ENCODE measurements around the gene RHCE. TPM values are rescaled to one million over a fixed set of nuclear protein-coding genes. Genes with fewer than 3 reads are reported as not detected.
"Not testable (repeated sequence)": the region's sequence is repeated elsewhere in the genome, so short reads cannot be mapped to it uniquely, and the experiment has no call there.

The RHCE gene
- total and polyA plus RNA-seq, 12 donors: 0.59 to 4.0 (median 1.1) TPM; not detected in 5

DNA sequence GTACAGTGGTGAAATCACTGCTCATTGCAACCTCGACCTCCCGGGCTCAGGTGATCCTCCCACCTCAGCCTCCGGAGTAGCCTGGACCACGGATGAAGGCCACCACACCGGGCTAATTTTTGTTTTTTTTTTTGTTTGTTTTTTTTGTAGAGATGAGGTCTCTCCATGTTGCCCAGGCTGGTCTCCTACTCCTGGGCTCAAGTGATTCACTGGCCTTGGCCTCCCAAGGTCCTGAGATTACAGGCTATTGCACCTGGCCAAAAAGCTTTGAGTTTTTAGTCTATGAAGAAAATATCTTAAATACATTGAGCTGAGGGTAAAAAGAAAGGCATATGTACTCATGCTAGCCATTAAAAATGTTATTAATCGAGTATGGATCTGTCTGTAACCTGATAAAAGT, 78.9 kb downstream of the RHCE start:
- intact Hi-C loops (cut with DNase I): no loop called here

DNA sequence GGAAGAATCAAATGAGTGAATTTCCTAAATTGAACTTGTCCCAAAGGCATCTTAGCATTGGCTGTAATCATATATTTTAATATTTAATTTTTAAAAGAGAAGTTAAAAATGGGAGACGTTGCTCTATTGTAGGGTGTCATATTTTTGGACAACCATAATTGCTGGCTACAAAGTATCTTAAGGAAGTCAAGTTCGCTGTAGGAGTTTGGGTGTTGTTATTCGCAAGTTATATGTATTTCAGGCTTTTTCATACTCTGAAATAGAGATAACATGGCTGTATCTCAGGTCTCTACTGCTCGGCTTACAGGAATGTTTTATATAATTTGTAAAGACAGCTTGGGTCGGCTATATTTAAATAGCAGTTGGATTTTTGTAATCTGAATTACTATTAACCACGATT, 81.6 kb downstream of the RHCE start:
- Histone ChIP-seq H3K27me3 (no peaks in the 10 kb centered on the region), H3K36me3 (replicated peaks in 1 of 2) (peaks cover 0 to 10% of the 10 kb centered on the region in 2 donors), H3K4me3 (peak overlapping the region in 3 of 4 donors; percentile 79 to 90 (median 80)), H3K4me1 (replicated peaks in 1 of 2) (peaks cover 19 to 46% of the 10 kb centered on the region in 2 donors), H3K9me3 (replicated peaks in 1 of 3) (no peaks in the 10 kb centered on the region), H3K27ac (peak overlapping the region; percentile 90 to 99 (median 96))
- TF ChIP-seq, protein P1, sequence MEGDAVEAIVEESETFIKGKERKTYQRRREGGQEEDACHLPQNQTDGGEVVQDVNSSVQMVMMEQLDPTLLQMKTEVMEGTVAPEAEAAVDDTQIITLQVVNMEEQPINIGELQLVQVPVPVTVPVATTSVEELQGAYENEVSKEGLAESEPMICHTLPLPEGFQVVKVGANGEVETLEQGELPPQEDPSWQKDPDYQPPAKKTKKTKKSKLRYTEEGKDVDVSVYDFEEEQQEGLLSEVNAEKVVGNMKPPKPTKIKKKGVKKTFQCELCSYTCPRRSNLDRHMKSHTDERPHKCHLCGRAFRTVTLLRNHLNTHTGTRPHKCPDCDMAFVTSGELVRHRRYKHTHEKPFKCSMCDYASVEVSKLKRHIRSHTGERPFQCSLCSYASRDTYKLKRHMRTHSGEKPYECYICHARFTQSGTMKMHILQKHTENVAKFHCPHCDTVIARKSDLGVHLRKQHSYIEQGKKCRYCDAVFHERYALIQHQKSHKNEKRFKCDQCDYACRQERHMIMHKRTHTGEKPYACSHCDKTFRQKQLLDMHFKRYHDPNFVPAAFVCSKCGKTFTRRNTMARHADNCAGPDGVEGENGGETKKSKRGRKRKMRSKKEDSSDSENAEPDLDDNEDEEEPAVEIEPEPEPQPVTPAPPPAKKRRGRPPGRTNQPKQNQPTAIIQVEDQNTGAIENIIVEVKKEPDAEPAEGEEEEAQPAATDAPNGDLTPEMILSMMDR (IDR thresholded peaks at IDR 0.05): no peak
- no peak for TF ChIP-seq POLR2A (IDR thresholded peaks at IDR 0.05)
- intact Hi-C loops (cut with DNase I): no loop called here
- DNase-seq: no peak
- 0 to 1% (median 0%) methylated on average over 6 of the region's 6 CpGs for WGBS, 4 donors

More for the DNA sequence above, 78.9 kb downstream of the RHCE start:
- WGBS, 4 donors: 28 to 62% (median 52%) methylated on average over 6 of the region's 6 CpGs
- peak in 3 of 7 donors; percentile 40 to 58 (median 55) for DNase-seq
- Histone ChIP-seq H3K36me3 (replicated peaks in 1 of 2) (peaks cover 0 to 31% of the 10 kb centered on the region in 2 donors), H3K27me3 (no peaks in the 10 kb centered on the region), H3K4me1 (replicated peaks in 1 of 2) (peaks cover 20 to 53% of the 10 kb centered on the region in 2 donors), H3K4me3 (no peak overlapping the region), H3K9me3 (replicated peaks in 1 of 3) (no peaks in the 10 kb centered on the region), H3K27ac (peak overlapping the region in 2 of 5 donors; percentile 55 to 69)
- no peak for TF ChIP-seq POLR2A (IDR thresholded peaks at IDR 0.05)
- TF ChIP-seq, protein P1 (IDR thresholded peaks at IDR 0.05): no peak

DNA sequence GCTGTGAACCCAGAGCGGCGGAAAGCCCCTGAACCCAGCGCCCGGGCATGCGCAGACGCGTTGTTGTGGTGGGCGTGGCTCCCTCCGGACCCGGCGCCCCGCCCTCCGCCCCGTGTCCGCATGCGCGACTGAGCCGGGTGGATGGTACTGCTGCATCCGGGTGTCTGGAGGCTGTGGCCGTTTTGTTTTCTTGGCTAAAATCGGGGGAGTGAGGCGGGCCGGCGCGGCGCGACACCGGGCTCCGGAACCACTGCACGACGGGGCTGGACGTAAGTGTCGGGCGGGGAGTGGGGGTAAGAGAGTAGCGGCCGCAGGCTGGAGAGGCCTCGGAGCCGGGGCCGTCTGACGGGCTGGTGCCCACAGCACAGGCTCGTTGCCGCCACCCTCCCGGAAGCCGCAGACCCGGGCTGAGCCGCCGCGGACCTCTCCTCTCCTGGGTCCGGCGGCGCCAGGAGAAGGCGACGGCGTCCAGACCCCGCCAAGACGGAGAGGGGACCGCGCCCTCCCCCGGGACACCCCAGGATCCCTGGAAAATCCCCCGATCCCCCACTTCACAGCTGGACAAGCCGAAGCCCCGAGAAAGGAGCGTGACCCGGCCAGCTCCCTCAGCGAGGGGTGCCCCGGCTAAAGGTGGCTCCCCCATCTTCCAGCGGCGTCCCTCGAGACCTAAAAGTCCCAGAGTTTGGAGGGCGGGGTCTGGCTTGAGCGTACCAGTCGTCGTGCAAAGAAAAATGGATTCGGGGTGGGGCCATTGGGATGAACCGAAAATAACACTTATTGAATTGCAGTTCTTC, 82.2 kb downstream of the RHCE start, which contains the start of gene TMEM50A:
Gene TMEM50A, plus strand, starts transcription at position 147 of the 794 bp plus-strand sequence. CDS start 2,153 bp downstream, outside the sequence.
- Histone ChIP-seq H3K9me3 (replicated peaks in 1 of 3) (no peaks in the 10 kb centered on the region), H3K27me3 (no peaks in the 10 kb centered on the region), H3K36me3 (replicated peaks in 1 of 2) (peaks cover 0 to 4% of the 10 kb centered on the region in 2 donors), H3K27ac (peak within 1 kb of the TSS; percentile 90 to 99 (median 96)), H3K4me3 (peak within 1 kb of the TSS; percentile 29 to 90 (median 80)), H3K4me1 (replicated peaks in 1 of 2) (peaks cover 16 to 40% of the 10 kb centered on the region in 2 donors)
- intact Hi-C loops (cut with DNase I): no loop called here
- 0 to 1% (median 1%) methylated on average over 15 to 71 of the region's 75 CpGs for WGBS, 4 donors
- peak; percentile 90 to 96 (median 92) for DNase-seq
- TF ChIP-seq, protein P1 (IDR thresholded peaks at IDR 0.05): no peak
- TF ChIP-seq POLR2A (IDR thresholded peaks at IDR 0.05): peak; percentile 65 to 92

DNA sequence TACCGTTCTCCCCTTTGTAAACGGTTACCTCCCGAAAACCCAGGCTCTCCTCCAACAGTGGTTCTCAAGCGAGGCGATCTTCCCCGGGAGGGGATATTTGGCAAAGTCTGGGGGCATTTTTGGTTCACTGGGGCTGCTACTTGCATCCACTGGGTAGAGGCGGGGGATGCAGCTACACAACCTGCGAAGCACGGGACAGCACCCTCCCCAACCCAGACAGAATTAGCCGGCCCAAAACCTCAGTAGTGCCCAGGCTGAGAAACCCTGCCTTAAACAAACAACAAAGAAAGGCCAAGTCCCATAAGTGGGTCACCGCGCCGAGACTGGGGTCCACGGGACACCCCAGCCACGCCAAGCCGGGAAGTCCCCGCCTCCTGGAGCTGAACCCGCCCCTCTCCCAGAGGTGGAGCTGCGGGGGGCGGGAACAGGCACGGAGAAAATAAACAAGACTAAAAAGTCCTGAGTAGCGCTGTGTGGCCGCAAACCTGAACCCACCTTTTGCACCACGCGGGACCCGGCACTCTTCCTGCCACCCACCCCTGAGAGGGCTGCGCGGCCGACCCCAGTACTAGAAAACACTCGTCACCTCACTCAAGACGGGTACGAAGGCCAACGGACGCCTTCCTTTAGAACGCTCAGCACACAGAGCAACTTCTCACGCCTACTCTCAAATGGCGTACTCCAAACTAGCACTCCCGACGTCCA, 83.0 kb downstream of the RHCE start:
- 0% methylated on average over 8 to 23 of the region's 39 CpGs; no CpG with 5 or more reads in 1 of the 4 donors for WGBS, 4 donors
- peak overlapping the region; percentile 53 to 96 (median 94) for H3K27ac ChIP-seq
- peaks cover 16 to 36% of the 10 kb centered on the region in 2 donors for H3K4me1 ChIP-seq (replicated peaks in 1 of 2)
- H3K4me3 ChIP-seq: peak overlapping the region; percentile 29 to 80 (median 76)
- H3K27me3 ChIP-seq; H3K36me3 ChIP-seq (replicated peaks in 1 of 2); DNase-seq; H3K9me3 ChIP-seq (replicated peaks in 1 of 3); intact Hi-C loops (cut with DNase I): not testable (repeated sequence)

DNA sequence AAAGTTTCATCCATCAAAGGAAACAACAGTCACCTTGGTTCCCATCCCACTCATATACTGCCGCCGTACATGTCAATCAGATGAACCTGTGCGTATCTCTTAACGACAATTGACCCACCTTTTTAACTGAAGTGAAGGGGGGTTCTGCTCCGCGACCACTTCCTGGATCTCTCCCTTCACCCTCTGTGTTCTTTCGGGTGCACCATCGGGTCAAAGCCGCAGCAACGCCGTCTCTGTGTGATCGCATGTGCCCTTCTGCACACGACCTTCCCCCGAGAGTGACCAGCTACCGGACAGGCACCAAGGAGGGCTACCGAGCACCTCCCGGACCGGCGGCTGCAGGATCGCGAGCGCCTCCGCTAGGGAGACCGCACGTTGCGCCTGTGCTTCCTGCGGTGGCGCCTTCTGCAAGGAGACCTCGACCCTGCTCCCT, 83.7 kb downstream of the RHCE start:
- Histone ChIP-seq H3K4me3 (peak overlapping the region in 3 of 4 donors; percentile 21 to 66 (median 49)), H3K27ac (peak overlapping the region in 2 of 5 donors; percentile 17 to 56), H3K4me1 (replicated peaks in 1 of 2) (peaks cover 13 to 29% of the 10 kb centered on the region in 2 donors)
- intact Hi-C loops (cut with DNase I); H3K9me3 ChIP-seq (replicated peaks in 1 of 3); H3K27me3 ChIP-seq; H3K36me3 ChIP-seq (replicated peaks in 1 of 2): not testable (repeated sequence)
- 0 to 2% (median 0%) methylated on average over 4 to 26 of the region's 29 CpGs for WGBS, 4 donors
- DNase-seq: peak in 4 of 7 donors; percentile 46 to 63 (median 52)

DNA sequence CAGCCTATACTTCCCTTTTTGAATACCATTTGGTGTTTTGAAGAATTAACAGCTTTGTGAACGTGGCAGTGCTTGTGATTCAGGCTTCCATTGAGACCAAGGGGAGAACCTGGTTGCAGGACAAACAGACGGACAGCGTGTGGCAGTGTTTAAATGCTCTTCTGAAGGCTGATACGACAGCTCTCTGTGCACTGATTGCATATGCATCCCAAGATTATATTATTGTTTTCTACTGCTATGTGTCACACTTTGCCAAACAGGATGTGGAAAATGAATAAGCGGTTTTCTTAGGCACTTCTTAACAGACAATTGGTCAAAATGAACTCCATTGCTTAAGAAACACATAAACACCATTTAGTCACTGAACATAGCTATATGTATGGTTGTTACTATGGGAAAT, 90.7 kb downstream of the RHCE start:
- H3K27ac ChIP-seq; H3K27me3 ChIP-seq; DNase-seq; H3K4me1 ChIP-seq (replicated peaks in 1 of 2); H3K36me3 ChIP-seq (replicated peaks in 1 of 2); H3K4me3 ChIP-seq; intact Hi-C loops (cut with DNase I); H3K9me3 ChIP-seq (replicated peaks in 1 of 3): not testable (repeated sequence)
- 30 to 57% (median 47%) methylated on average over 1 to 5 of the region's 5 CpGs for WGBS, 4 donors

DNA sequence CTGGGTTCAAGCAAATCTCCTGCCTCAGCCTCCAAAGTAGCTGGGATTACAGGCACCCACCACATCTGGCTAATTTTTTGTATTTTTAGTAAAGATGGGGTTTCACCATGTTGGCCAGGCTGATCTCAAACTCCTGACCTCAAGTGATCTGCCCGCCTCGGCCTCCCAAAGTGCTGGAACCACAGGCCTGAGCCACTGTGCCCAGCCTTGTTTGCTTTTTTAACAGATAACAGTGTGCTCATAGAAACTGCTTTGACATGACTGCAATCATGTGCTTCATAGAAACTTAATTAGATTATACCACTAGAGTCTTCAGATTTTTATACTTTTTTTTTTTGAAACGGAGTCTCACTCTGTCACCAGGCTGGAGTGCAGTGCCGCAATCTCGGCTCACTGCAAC, 91.3 kb downstream of the RHCE start:
- H3K27me3 ChIP-seq; H3K4me3 ChIP-seq; H3K4me1 ChIP-seq (replicated peaks in 1 of 2); H3K36me3 ChIP-seq (replicated peaks in 1 of 2); H3K9me3 ChIP-seq (replicated peaks in 1 of 3); intact Hi-C loops (cut with DNase I); DNase-seq; H3K27ac ChIP-seq: not testable (repeated sequence)
- WGBS, 4 donors: 80 to 100% (median 90%) methylated on average over 3 to 5 of the region's 5 CpGs

All from adrenal gland (tissue), 12 donors.